GM12878 (cell line): ENCODE data around the gene TMEM79.

Experiments
- BRCA1 ChIP-seq: IDR thresholded peaks from 2 replicates; pipeline ENCODE4 v1.6.1; 2011; ENCODE audit warnings: low read depth, low read length, improper control_type of control experiment
- CEBPB ChIP-seq, 2 experiments: fragments of 150-350 bp in 1 of 2; IDR thresholded peaks; 2 replicates each; pipeline ENCODE4 v1.6.1; 2012 to 2014; ENCODE audit warnings: low read depth in 2 of 2, low read length in 2 of 2, borderline replicate concordance in 1 of 2, inconsistent platforms in 1 of 2
- CEBPZ ChIP-seq: fragments of 150-350 bp; IDR thresholded peaks from 2 replicates; pipeline ENCODE4 v1.6.1; 2016; ENCODE audit warnings: low read depth, low read length
- CHD4 ChIP-seq: fragments of 200-600 bp; sonication (generic); IDR thresholded peaks from 2 replicates; pipeline ENCODE4 v1.6.1; 2016; ENCODE audit warnings: mild to moderate bottlenecking
- ELK1 ChIP-seq: IDR thresholded peaks from 2 replicates; pipeline ENCODE4 v1.6.1; 2012; ENCODE audit warnings: low read depth, low read length, improper control_type of control experiment
- EP300 ChIP-seq, 2 experiments: fragments of 150-350 bp in 1 of 2; IDR thresholded peaks; 2 replicates each; pipeline ENCODE4 v1.6.1; 2011 to 2012; ENCODE audit warnings: low read depth in 2 of 2, low read length in 2 of 2, borderline replicate concordance in 1 of 2, improper control_type of control experiment in 1 of 2, inconsistent platforms in 1 of 2; ENCODE audit not compliant: control insufficient read depth in 1 of 2
- HDAC2 ChIP-seq: fragments of 200-600 bp; sonication (generic); IDR thresholded peaks from 2 replicates; pipeline ENCODE4 v1.6.1; 2017
- TCF3 ChIP-seq: IDR thresholded peaks from 2 replicates; pipeline ENCODE4 v1.6.1; 2012; ENCODE audit warnings: low read depth, mild to moderate bottlenecking, low read length, borderline replicate concordance; ENCODE audit not compliant: insufficient read depth
- TF ChIP-seq, protein P1 (sequence below): IDR thresholded peaks from 2 replicates; pipeline ENCODE4 v1.6.1; 2011; ENCODE audit warnings: low read depth, low read length, improper control_type of control experiment, borderline replicate concordance
- TF ChIP-seq, protein P2 (sequence below), 3 experiments: IDR thresholded peaks in 2 of 3; conservative IDR thresholded peaks in 1 of 3; 2 replicates each; pipeline ENCODE4 v1.5.1; 2011; ENCODE audit warnings: low read depth in 3 of 3, low read length in 3 of 3, mild to moderate bottlenecking in 3 of 3, control low read depth in 2 of 3, moderate library complexity in 2 of 3, inconsistent platforms in 1 of 3, mixed read lengths in 1 of 3; ENCODE audit not compliant: control insufficient read depth in 2 of 3, insufficient read depth in 1 of 3; ENCODE audit errors: extremely low read depth in 1 of 3

DNA sequence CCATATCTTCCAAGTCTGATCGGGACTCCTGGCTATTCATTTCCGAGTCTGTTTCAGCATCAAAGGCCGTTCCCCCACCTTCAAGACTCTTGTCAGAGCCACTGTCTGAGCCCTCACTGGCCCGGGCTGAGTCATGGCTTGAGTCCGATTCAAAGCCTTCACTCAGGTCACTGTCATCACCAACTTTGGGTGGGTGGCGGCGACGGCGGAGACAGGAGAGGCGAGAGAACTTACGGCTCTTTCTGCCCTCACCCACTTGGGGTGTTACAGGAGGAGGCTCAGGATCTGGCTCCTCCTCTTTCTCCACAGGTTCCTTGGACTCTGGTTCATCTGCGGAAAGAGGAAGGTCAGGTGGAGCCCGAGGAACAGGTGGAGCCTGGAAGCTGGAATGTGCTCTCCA, 18.1 kb upstream of the TMEM79 start:
- no peak for TF ChIP-seq HDAC2
- no peak for TF ChIP-seq ELK1
- TF ChIP-seq CEBPB (IDR thresholded peaks at IDR 0.05; ENCODE audit: borderline replicate concordance in 1 of 2, low read depth in 2 of 2, low read length in 2 of 2): no peak
- no peak for TF ChIP-seq EP300 (IDR thresholded peaks at IDR 0.05; ENCODE audit: borderline replicate concordance in 1 of 2, control insufficient read depth in 1 of 2, low read depth in 2 of 2, low read length in 2 of 2)
- no peak for TF ChIP-seq CEBPZ
- TF ChIP-seq, protein P1, sequence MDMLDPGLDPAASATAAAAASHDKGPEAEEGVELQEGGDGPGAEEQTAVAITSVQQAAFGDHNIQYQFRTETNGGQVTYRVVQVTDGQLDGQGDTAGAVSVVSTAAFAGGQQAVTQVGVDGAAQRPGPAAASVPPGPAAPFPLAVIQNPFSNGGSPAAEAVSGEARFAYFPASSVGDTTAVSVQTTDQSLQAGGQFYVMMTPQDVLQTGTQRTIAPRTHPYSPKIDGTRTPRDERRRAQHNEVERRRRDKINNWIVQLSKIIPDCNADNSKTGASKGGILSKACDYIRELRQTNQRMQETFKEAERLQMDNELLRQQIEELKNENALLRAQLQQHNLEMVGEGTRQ: no peak
- TF ChIP-seq TCF3: no peak
- no peak for TF ChIP-seq CHD4
- TF ChIP-seq, protein P2, sequence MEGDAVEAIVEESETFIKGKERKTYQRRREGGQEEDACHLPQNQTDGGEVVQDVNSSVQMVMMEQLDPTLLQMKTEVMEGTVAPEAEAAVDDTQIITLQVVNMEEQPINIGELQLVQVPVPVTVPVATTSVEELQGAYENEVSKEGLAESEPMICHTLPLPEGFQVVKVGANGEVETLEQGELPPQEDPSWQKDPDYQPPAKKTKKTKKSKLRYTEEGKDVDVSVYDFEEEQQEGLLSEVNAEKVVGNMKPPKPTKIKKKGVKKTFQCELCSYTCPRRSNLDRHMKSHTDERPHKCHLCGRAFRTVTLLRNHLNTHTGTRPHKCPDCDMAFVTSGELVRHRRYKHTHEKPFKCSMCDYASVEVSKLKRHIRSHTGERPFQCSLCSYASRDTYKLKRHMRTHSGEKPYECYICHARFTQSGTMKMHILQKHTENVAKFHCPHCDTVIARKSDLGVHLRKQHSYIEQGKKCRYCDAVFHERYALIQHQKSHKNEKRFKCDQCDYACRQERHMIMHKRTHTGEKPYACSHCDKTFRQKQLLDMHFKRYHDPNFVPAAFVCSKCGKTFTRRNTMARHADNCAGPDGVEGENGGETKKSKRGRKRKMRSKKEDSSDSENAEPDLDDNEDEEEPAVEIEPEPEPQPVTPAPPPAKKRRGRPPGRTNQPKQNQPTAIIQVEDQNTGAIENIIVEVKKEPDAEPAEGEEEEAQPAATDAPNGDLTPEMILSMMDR (IDR thresholded peaks at IDR 0.05 in 2 of 3, conservative IDR thresholded peaks at IDR 0.05 in 1 of 3; ENCODE audit: control insufficient read depth in 2 of 3, extremely low read depth in 1 of 3, insufficient read depth in 1 of 3, low read depth in 3 of 3, low read length in 3 of 3): no peak
- TF ChIP-seq BRCA1: no peak
